ENCODE measurements around the gene MNAT1.
A peak's percentile ranks its signal among the peaks of the same experiment; 100 is the strongest.
"Not testable (repeated sequence)": the region's sequence is repeated elsewhere in the genome, so short reads cannot be mapped to it uniquely, and the experiment has no call there.

Gene MNAT1

DNA sequence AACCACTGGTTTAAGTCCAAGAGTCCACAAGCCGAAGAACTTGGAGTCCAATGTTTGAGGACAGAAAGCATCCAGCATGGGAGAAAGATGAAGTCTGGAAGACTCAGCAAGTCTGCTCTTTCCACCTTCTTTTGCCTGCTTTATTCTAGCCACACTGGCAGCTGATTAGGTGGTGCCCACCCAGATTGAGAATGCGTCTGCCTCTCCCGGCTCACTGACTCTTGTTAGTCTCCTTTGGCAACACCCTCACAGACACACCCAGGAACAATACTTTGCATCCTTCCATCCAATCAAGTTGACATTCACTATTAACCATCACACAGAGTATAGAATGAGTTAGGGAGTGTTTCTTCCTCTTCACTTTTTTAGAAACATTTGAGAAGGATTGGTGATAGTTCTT lies 156.1 kb downstream of the MNAT1 start:
- DNase-seq: not testable (repeated sequence)

DNA sequence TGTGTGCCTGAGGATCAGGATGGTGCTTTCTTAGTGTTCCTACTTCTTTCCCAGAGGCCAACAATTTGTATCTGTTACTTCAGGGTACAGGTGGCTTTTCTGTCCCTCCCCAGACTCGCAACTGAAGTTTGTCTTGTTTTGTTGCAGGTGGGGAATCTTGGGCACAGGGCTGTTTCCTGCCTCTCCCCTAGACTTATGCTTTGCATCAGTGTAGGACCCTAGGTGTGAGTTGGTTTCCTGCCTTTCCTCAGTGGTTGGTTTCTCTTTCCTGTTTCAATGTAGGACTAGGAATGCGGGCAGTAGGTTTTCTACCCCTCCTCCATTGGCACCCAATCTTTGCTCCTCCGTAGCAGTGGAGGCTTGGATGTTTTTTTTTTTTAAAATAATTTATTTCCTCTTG lies 159.3 kb downstream of the MNAT1 start:
- DNase-seq: no peak

DNA sequence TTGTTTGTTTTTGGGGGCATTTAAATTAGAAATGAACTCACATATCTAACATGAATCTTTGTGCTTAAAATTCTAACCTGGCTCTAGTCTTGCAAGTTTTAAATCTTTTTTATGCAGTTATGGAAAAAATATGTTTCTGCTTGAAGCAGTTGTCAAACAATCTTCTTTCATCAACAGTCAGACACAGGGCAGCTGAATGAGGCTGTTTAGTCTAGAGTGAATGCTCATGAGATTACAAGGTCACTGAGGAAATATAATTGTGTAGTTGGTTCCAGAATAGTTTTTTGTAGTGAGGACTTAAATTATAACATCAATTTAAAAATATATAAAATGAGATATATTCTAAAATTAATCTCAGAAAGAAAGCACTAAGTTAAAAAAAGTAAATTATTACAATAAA lies 169.8 kb downstream of the MNAT1 start:
- DNase-seq: no peak

DNA sequence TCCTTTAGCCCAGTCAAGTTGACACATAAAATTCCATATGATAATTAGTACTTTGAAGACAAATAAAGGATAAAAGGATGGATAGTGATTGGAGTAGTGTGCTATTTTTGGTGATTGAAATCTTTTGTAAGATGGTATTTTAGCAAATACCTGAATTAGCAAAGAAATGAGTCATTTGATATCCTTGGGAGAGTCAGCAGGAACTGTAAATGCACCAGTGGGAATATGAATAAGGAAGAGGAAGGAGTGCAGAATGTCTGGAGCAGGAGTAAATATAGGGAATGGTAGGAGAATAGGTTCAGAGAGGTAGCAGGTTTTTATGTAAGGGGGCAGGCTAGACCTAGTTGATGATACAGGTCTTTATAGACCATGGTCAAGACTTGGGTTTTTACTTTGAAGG lies 171.4 kb downstream of the MNAT1 start:
- peak; percentile 4 for DNase-seq

DNA sequence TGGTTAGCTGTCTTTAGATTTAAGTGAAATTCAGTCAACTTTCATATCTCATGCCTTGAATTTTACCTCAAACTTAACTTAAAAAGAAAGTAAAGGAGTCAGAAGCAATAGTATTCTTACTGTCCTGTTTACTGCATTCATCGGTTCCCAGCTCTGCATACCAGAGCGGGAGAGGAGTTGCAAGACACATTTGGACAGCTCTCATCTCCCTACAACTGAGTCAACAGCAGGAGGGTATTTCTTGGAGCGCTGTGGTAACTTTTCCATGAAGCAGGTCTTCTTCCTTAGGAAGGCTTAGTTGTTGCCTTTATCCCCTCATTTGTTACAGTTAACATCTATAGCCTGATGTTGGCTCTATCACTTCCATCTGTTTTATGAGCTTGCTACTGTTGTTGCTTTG lies 181.2 kb downstream of the MNAT1 start:
- no peak for DNase-seq

DNA sequence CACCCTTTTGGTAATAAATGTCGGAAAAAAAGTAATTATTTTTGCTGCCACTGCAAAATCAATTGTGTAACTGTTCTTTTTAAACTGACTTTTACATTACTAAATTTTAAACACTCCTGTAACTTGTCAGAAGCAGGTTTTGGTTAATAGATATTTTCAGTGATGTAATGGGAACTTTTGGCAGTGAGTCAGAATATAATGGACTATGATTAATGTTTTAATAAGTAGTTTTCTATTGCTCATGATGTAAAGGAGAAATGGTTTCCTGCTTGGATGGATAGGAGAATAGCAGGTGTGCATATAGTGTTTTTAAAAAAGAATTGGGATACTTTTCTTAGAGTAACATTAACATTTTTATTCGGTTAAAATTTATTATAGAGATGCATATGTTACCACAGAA lies 187.5 kb downstream of the MNAT1 start:
- DNase-seq: peak; percentile 51

DNA sequence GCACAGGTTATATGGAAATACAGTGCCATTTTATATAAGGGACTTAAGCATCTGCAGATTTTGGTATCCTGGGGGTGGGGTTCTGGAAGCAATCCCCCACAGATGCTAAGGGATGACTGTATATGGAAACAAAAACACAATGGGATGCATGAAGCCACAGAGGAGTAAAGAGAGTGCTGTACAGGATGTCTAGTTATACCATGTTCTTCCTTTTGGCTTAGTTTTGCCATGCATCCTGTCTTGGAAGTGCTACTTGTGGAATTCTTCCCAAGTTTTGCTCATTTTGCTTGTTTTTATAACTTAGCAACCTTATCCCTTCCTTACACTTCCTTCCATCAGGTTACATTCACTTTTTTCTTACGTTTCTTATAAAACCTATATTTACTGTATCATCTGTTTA lies 190.7 kb downstream of the MNAT1 start:
- no peak for DNase-seq

DNA sequence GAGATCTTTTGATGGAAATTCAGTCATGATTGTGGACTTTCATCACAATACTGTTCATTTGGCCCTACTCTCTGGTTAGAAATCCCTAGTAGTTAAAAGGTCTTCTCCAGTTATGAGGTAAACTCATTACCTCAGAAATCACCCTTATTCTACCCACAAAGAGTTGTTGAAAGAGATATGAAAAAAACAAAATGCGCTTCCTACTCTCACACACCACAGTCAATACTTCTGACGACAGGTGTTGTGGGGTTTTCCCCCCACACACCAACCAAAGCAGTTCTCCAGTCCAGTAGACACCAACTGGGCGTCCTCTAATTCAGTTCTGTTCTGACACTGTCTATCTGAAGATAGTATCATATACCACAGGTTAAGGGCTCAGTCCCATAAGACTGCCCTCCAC lies 191.4 kb downstream of the MNAT1 start:
- DNase-seq: no peak

DNA sequence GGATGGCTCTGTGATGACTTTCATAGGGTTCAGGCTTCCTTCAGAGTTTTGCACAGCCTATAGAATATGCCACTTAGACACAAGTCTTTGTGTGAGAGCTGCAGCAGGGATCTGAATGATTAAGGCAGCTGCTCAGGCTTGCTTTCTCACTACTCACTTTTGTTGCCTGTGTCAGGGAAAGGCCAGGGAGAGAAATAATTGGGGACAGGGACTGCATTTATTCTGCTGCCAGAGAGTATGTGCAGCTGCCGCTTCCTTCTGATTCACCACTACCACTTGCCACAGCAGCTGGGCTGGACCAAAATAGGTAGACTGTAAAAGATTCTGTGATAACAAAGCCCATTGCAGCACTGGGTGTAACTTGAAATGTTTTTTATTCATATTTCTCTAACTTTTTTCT lies 196.7 kb downstream of the MNAT1 start:
- no peak for DNase-seq

DNA sequence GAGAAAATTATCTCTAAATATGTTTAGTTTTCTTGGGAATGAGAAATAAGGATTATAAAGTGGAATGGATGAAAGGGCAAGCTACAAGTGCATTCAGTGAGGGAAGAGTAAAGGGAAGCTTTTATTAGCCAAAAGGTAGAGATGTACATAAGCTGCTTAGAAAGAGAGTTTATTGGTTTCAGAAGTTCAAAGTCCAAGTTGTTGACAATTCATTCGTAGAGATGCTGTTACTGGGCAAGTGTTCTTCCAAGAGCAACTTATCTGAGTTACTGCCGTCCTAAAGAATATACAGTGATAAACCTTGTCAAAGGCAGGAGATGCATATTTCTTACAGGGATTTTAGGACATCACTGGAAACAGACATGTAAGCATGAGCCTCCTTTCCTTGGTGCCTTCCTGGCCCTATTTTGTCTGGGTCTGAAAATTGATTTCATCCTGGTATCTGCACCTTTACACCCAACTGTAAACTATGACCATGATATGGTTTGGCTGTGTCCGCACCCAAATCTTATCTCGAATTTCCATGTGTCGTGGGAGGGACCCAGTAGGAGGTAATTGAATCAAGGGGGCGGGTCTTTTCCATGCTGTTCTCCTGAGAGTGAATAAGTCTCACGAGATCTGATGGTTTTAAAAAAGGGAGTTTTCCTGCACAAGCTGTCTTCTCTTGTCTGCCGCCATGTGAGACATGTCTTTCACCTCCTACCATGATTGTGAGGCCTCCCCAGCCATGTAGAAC lies 199.5 kb downstream of the MNAT1 start:
- DNase-seq: no peak

DNA sequence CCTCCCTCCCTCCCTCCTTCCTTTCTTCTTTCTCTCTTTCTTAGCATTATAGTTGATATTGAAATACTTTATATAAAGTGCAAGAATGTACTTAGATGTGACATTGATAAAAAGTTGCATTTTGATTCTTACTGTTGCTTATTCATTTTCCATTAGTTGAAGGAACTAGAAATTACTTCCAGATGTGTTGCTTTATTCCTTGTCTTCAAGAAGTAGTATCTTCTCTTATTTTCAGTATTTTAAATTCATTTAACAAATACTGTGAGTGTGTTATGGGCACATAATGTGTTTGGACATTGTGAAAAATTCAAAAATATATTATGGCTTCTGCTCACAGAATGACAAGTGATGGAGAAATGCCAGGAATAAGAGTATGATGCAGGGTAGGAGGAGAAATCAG lies 200.8 kb downstream of the MNAT1 start:
- DNase-seq: no peak

DNA sequence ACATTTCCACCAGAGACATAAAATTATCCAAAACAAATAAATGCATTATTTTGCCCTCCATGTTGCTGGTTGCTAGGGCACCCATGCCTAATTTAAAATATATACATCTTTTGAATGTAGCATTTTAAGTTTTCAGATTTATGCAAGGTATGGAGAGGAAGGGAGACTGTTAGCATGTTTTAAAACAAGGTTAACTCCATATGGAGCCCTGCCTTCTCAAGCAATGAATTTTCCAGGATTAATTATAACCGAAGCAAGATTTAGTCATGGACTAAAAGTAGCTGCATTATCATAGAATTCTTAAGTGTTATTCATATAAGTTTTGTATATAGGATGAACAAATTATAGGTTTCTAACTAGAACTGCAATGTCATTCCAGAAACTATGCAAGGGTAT lies 209.1 kb downstream of the MNAT1 start:
- no peak for DNase-seq

DNA sequence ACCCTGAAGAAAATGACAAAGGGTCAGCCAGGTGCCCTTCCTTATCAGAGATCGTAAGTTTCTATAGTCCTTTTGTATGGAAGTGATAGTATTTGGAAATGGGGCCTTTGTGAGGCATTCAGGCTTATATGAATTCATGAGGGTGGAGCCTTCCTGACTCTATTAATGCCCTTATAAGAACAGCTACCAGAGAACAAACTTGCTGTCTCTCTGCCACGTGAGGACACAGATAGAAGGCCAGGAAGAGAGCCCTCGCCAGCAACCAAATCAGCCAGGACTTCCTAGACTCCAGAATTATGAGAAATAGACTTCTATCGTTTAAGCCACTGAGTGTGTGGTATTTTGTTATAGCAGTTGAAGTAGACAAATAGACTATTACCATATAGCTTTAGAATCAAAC lies 209.6 kb downstream of the MNAT1 start:
- DNase-seq: no peak

DNA sequence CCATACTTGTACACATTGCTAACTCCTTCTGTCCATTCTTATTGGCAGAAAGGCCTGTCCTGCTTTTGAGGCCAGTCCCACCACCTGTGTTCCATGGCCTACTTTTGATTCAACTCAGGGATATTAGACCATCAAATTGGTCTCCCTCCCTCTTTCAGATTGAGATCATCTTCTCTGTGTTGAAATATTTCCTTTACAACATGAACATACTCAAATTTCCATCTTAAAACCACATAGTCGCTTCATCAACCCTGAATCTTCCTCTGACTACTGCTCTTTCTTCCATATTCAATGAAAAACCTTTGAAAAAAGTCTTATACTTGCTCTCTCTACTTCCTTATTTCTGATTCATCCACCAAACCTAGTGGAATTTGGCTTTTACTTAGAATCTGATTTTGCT lies 211.4 kb downstream of the MNAT1 start:
- no peak for DNase-seq

DNA sequence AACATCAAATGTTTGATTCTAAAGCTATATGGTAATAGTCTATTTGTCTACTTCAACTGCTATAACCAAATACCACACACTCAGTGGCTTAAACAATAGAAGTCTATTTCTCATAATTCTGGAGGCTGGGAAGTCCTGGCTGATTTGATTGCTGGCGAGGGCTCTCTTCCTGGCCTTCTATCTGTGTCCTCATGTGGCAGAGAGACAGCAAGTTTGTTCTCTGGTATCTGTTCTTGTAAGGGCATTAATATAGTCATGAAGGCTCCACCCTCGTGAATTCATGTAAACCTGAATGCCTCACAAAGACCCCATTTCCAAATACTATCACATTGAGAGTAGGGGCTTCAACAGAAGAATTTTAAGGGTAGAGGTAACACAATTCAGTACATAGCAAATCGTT lies 212.2 kb downstream of the MNAT1 start:
- no peak for DNase-seq

DNA sequence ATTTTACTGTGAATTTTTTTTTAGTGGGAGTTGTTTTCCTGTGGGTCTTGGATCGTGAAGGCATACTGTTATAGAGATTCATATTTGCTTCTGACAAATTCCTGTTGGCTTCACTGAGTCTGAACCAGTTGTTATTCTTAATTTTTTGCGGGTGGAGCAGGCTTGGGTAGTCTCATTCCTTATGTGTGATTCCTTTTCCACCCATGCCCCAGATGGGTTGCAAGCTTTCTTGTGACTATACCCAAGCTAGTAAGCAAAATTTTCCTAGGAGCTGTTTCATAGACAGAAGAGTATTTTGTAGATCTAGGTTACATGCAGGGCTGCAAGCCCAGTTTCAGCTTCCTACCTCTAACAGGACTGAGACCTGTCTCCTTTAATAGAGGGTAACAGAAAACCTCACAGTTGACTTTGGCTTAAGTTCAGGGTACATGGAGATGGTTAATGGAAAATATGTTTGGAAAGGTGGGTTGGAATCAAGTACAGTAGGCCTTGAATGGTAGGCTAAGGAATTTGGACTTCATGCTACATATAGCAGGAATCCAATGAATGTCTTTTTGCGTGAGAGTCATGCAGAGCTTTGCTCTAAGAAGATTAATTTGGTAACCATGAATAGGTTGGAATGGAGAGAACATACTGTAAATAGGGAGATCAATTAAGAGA lies 217.3 kb downstream of the MNAT1 start:
- no peak for DNase-seq

DNA sequence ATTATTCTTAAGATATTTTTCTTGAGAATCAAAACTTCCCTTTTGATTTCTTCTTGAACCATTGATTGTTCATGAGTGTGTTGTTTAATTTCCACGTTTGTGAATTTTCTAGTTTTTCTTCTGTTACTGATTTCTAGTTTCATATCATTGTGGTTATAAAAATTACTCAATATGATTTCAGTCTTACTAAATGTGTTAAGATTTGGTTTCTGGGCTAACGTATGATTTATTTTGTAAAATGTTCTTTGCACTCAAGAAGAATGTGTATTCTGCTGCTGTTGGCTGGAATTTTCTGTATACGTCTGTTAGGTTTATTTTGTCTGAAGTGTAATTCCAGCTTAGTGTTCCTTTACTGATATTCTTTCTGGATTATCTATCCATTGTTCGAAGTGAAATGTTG lies 221.6 kb downstream of the MNAT1 start:
- no peak for DNase-seq

DNA sequence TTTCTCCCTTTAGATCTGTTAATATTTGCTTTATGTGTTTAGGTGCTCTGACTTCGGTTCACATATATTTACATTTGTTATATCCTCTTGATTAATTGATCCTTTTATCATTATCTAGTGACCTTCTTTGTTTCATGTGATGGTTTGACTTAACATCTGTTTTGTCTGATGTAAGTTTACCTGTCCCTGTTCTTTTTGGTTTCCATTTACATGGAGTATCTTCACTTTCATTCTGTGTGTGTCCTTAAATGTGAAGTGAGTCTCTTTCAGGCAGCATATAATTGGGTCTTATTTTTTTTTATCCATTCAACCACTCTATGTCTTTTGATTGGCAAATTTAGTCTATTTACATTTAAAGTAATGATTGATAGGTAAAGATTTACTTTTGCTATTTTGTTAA lies 222.1 kb downstream of the MNAT1 start:
- no peak for DNase-seq

DNA sequence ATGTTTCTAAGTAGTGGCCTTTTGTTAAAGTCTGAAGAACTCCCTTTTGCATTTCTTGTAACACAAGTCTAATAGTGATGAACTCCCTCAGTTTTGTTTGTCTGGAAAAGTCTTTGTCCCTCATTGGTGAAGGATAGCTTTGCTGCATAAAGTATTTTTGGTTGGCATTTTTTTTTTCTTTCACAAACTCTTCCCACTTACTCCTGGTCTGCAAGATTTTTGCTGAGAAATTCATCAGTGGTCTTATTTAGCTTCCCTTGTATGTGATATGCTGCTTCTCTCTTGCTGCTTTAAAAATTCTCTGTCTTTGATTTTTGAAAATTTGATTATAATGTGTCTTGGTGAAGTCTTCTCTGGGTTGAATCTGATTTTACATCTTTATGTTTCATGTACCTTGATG lies 223.6 kb downstream of the MNAT1 start:
- DNase-seq: no peak

DNA sequence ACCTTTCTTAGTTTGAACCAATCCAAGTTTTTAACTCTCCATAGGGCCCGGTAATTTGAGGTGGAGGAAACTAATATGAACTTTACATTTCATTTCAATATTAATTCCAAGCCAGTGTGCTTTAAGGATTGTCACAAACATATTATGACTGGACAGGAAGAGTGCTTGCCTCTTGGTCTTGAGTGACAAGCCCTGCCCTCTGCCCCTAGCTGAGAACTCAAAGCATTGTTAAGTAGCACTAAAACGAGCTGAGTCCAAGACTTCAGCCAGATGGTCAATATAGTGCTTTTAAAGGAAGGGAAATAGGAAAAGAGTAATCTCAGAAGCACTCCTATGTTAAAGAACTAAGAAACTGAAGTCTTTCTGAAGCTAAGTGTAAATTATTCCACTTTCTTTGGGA lies 229.2 kb downstream of the MNAT1 start:
- no peak for DNase-seq

DNA sequence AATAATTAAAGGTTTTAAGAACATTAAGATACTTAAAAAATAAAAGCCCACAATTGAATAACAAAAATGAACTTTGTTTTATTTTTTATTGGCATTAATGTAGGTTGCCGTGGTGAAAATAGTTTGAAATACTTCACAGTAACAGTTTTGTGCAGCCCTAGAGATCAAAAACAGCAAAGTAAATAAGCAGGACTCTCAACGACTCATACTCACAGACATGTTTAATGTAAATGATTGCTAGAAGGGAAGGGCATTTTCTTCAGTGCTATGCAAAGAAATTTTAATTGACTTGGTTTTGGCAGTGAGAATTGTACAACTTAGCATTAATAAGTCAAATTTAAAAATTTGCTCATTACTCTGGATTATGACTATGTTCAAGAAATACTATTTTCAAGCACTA lies 230.3 kb downstream of the MNAT1 start:
- DNase-seq: peak; percentile 10

DNA sequence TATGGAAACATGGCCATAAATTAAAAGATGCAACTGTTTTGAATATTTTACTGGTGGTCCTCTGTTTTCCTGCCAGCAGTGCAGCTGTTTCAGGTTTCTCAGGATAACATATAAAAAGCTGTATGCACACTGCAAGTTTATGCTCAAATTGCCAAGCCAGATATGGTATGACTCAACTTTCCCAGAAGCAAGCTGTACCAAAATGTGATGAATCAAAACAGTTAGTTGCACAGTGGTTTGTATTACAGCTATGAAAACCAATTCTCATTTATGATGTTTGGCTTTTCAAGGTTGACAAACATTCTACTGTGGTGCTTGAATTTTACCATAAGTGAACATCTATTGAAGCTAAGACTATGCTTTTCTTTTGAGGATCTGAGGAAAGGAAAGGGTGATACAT lies 230.8 kb downstream of the MNAT1 start:
- peak; percentile 74 for DNase-seq

DNA sequence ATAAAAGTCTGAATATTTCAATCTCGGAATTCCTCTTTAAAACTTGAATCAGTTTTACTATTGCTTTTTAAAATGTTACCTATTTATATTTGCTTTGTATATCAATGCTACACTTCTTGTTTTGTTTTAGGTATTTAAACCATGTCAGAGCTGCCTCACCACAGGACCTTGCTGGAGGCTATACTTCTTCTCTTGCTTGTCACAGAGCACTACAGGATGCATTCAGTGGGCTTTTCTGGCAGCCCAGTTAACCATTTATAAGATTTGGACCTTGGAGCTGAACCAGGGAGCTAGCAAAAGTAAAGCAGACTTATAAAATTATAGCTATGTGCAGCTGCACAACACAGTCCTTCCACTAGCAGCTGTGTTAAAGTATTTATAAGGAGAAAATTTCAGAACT lies 233.5 kb downstream of the MNAT1 start:
- DNase-seq: no peak

DNA sequence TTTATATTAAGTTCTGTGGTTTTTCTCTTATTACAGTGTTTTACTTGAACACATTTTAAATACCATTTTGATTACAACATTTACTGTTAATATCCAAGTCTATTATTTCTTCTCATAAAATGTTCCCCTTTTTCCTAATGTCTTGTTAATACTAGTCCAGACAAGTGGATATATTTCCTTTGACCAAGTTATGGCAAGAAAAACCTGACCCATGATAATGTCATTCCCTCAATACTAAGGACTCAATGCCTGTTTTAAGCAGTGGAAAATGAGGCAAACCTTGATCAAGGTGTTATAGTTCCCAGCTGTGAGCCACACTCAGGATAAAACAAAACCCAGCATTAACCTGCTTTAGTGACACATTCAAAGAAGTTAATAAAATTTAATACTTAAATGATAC lies 234.1 kb downstream of the MNAT1 start:
- no peak for DNase-seq

DNA sequence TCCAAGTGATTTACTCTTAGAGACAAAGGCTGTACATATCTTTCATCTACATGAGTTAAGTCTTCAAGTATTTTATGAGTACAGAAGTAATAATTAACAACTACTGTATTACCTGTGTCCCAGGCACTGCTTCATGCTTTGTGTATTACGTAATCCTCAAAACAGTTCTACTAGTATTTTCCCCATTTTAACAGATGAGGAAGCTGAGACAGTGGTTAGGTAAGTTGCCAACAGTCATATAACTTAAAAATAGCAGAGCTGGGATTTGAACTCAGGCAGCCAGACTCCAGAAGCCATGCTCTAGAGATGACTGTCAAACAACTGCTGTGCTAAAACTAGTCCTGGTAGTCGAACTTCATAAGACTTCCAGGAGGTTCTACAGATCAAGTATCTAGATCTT lies 235.6 kb downstream of the MNAT1 start:
- DNase-seq: no peak

Measured in HCEC 1CT (cell line).